Hepatocyte (in vitro differentiated cells): Measurements from ENCODE around the gene SNTG2. TPM values are rescaled to one million over a fixed set of nuclear protein-coding genes. Genes with fewer than 3 reads are reported as not detected.
"Not testable (repeated sequence)": the region's sequence is repeated elsewhere in the genome, so short reads cannot be mapped to it uniquely, and the experiment has no call there.

Experiments used
- DNase-seq: peaks from one replicate; pipeline ENCODE4 v3.0.0-alpha.2; 2016; ENCODE audit warnings: low spot score
- H2AFZ ChIP-seq: fragments of 200-600 bp; sonication (generic); 2 replicates; pipeline ENCODE4 v1.6.0; 2016; ENCODE audit warnings: antibody characterized with exemption, mild to moderate bottlenecking
- H3K27ac ChIP-seq: fragments of 200-600 bp; sonication (generic); 2 replicates; pipeline ENCODE4 v1.5.1; 2016; ENCODE audit warnings: mild to moderate bottlenecking
- H3K27me3 ChIP-seq: fragments of 200-600 bp; sonication (generic); 2 replicates; pipeline ENCODE4 v1.6.1; 2016
- H3K36me3 ChIP-seq: fragments of 200-600 bp; sonication (generic); replicated peaks from 2 replicates; pipeline ENCODE4 v1.5.1; 2016; ENCODE audit warnings: low read depth; ENCODE audit not compliant: insufficient read depth
- H3K4me1 ChIP-seq: fragments of 200-600 bp; sonication (generic); 2 replicates; pipeline ENCODE4 v1.5.1; 2016; ENCODE audit warnings: mild to moderate bottlenecking, moderate library complexity; ENCODE audit not compliant: insufficient read depth
- H3K4me2 ChIP-seq: fragments of 200-600 bp; sonication (generic); 2 replicates; pipeline ENCODE4 v1.6.0; 2016
- H3K4me3 ChIP-seq: fragments of 200-600 bp; sonication (generic); 2 replicates; pipeline ENCODE4 v1.5.1; 2016; ENCODE audit warnings: mild to moderate bottlenecking
- H3K79me2 ChIP-seq: fragments of 200-600 bp; sonication (generic); 2 replicates; pipeline ENCODE4 v1.6.0; 2017; ENCODE audit warnings: mild to moderate bottlenecking
- H3K9me2 ChIP-seq: fragments of 200-600 bp; sonication (generic); replicated peaks from 2 replicates; pipeline ENCODE4 v1.6.0; 2017; ENCODE audit warnings: mild to moderate bottlenecking; ENCODE audit not compliant: insufficient read depth
- H3K9me3 ChIP-seq: fragments of 200-600 bp; sonication (generic); 2 replicates; pipeline ENCODE4 v1.5.1; 2016; ENCODE audit warnings: low read depth, mild to moderate bottlenecking
- H4K20me1 ChIP-seq: fragments of 200-600 bp; sonication (generic); 2 replicates; pipeline ENCODE4 v1.6.0; 2016; ENCODE audit warnings: mild to moderate bottlenecking; ENCODE audit not compliant: insufficient read depth, poor library complexity, severe bottlenecking
- CTCF ChIP-seq: fragments of 200-600 bp; sonication (generic); IDR thresholded peaks from 2 replicates; pipeline ENCODE4 v1.5.1; 2016; ENCODE audit warnings: antibody characterized with exemption, mild to moderate bottlenecking; ENCODE audit not compliant: poor library complexity
- EZH2 ChIP-seq: fragments of 200-600 bp; sonication (generic); IDR thresholded peaks from 2 replicates; pipeline ENCODE4 v1.6.1; 2016; ENCODE audit warnings: antibody characterized with exemption, mild to moderate bottlenecking, borderline replicate concordance
- EZH2phosphoT487 ChIP-seq: fragments of 200-600 bp; sonication (generic); IDR thresholded peaks from one replicate; pipeline ENCODE4 v1.6.1; 2018; ENCODE audit warnings: antibody characterized with exemption, mild to moderate bottlenecking, low read depth, moderate library complexity; ENCODE audit not compliant: unreplicated experiment, severe bottlenecking
- WGBS: methylation state at CpG from one replicate; pipeline ENCODE4 v1.1.6; 2016; ENCODE audit warnings: low lambda C conversion rate; ENCODE audit errors: missing lambda C conversion rate; 5-methylcytosine and 5-hydroxymethylcytosine counted together
- polyA plus RNA-seq: library from polyadenylated mRNA; unstranded; fragments of >200 nt; fragmentation: Nextera tagmentation; extraction: Ambion mirVana; gene quantifications from 2 replicates; pipeline ENCODE4 v1.2.1, GENCODE V29; 2016
- total RNA-seq: library from RNA; depleted of rRNA; stranded (reverse); fragments of >200 nt; gene quantifications from 2 replicates; pipeline ENCODE4 v1.2.3, GENCODE V29; 2014

SNTG2 gene
- total and polyA plus RNA-seq, 2 experiments from 2014 or later: not detected

- Histone ChIP-seq H3K27me3 (no peaks in the 10 kb centered on the region), H2AFZ (no peak overlapping the region), H3K4me2 (no peak overlapping the region), H4K20me1 (no peaks in the 10 kb centered on the region), H3K4me1 (no peaks in the 10 kb centered on the region), H3K36me3 (no peaks in the 10 kb centered on the region), H3K79me2 (no peaks in the 10 kb centered on the region), H3K9me2 (no peaks in the 10 kb centered on the region), H3K4me3 (no peak overlapping the region), H3K9me3 (no peaks in the 10 kb centered on the region), H3K27ac (no peak overlapping the region)
- 93% methylated on average over 17 of the region's 19 CpGs for WGBS
- no peak for TF ChIP-seq CTCF
- TF ChIP-seq EZH2: no peak
- no peak for TF ChIP-seq EZH2phosphoT487
- DNase-seq: no peak
Observed at GRCh38 chr2:1227274-1227900, 276.7 kb downstream of the SNTG2 start.

GRCh38 chr2:1229596-1229995 is 278.9 kb downstream of the SNTG2 start:
- H3K79me2 ChIP-seq, H3K27ac ChIP-seq, H3K4me3 ChIP-seq, H2AFZ ChIP-seq, DNase-seq, H3K36me3 ChIP-seq, H3K4me2 ChIP-seq, H3K27me3 ChIP-seq, H3K9me3 ChIP-seq, H3K4me1 ChIP-seq, H4K20me1 ChIP-seq, H3K9me2 ChIP-seq: not testable (repeated sequence)
- 97% methylated on average over 20 of the region's 30 CpGs for WGBS

- 95% methylated on average over 19 of the region's 19 CpGs for WGBS
- DNase-seq: no peak
- Histone ChIP-seq H3K36me3 (no peaks in the 10 kb centered on the region), H3K4me3 (no peak overlapping the region), H3K4me2 (no peak overlapping the region), H3K9me3 (no peaks in the 10 kb centered on the region), H3K27me3 (no peaks in the 10 kb centered on the region), H3K27ac (no peak overlapping the region), H3K4me1 (no peaks in the 10 kb centered on the region), H2AFZ (no peak overlapping the region), H3K79me2 (no peaks in the 10 kb centered on the region), H4K20me1 (no peaks in the 10 kb centered on the region), H3K9me2 (no peaks in the 10 kb centered on the region)
- TF ChIP-seq EZH2phosphoT487 (no peak), EZH2 (no peak), CTCF (no peak)
Observed at GRCh38 chr2:1230155-1230893, 279.7 kb downstream of the SNTG2 start.

- peak overlapping the region; percentile 43 for H3K27ac ChIP-seq
- H3K36me3 ChIP-seq: no peaks in the 10 kb centered on the region
- WGBS: 64% methylated on average over 11 of the region's 11 CpGs
- H3K4me3 ChIP-seq: no peak overlapping the region
- no peaks in the 10 kb centered on the region for H3K4me1 ChIP-seq
- no peak overlapping the region for H3K4me2 ChIP-seq
- TF ChIP-seq CTCF (no peak), EZH2 (no peak), EZH2phosphoT487 (no peak)
- no peaks in the 10 kb centered on the region for H3K79me2 ChIP-seq
- no peaks in the 10 kb centered on the region for H3K27me3 ChIP-seq
- H2AFZ ChIP-seq: no peak overlapping the region
- no peaks in the 10 kb centered on the region for H3K9me3 ChIP-seq
- no peaks in the 10 kb centered on the region for H3K9me2 ChIP-seq
- H4K20me1 ChIP-seq: no peaks in the 10 kb centered on the region
- peak; percentile 37 for DNase-seq
Observed at GRCh38 chr2:1231466-1232063, 280.9 kb downstream of the SNTG2 start.
